ENCODE measurements around the gene ATP2B1. TPM values are rescaled to one million over a fixed set of nuclear protein-coding genes. Genes with fewer than 3 reads are reported as not detected.

The ATP2B1 gene
- total and polyA plus RNA-seq, 2 of the 13 experiments (the other 11 are each of a cell fraction or from before 2014, with no cell fraction given), result 12.1 to 60.2 TPM

- no peak for TF ChIP-seq REST (IDR thresholded peaks at IDR 0.05; ENCODE audit: borderline replicate concordance in 1 of 2, low read depth in 1 of 2, low read length in 2 of 2)
- peak; percentile 74; the same call in 1 of the 2 replicates for TF ChIP-seq ARID4A (CRISPR knock-in tag; IDR thresholded peaks at IDR 0.05; ENCODE audit: borderline replicate concordance)
- TF ChIP-seq ZBTB40 (IDR thresholded peaks at IDR 0.05), result no peak
- peak; percentile 53 for TF ChIP-seq ZBTB40 (CRISPR knock-in tag; IDR thresholded peaks at IDR 0.05)
- TF ChIP-seq MED1 (CRISPR knock-in tag; IDR thresholded peaks at IDR 0.05), result peak; percentile 35; the same call in 1 of the 2 replicates
- TF ChIP-seq ZNF605 (CRISPR knock-in tag; IDR thresholded peaks at IDR 0.05), result peak; percentile 89
- TF ChIP-seq TEF (CRISPR knock-in tag; IDR thresholded peaks at IDR 0.05), result no peak
These were observed 738 bp upstream of the ATP2B1 start (continued) for GRCh38 chr12:89709157-89709994.
